Thyroid gland (tissue), 4 donors: ENCODE results near the gene ST6GALNAC5.

Source experiments
- CTCF ChIP-seq, 6 experiments: fragments of 200-600 bp in 3 of 6; fragments of 450-650 bp in 3 of 6; sonication (generic) in 3 of 6; IDR thresholded peaks; one replicate each; pipeline ENCODE4 v1.5.1; 2016 to 2019; ENCODE audit warnings: antibody characterized with exemption in 6 of 6, mild to moderate bottlenecking in 2 of 6, inconsistent platforms in 1 of 6, moderate library complexity in 1 of 6
- POLR2A ChIP-seq, 2 donors: fragments of 450-650 bp; IDR thresholded peaks; one replicate each; pipeline ENCODE4 v1.6.1; 2017; ENCODE audit warnings: antibody characterized with exemption in 2 of 2, mild to moderate bottlenecking in 2 of 2, moderate library complexity in 1 of 2

GRCh38 chr1:76938304-76938703 is 71.0 kb downstream of the ST6GALNAC5 start:
- TF ChIP-seq CTCF (IDR thresholded peaks at IDR 0.05) = no peak
- TF ChIP-seq POLR2A (IDR thresholded peaks at IDR 0.05) = no peak
